Fibroblast of pulmonary artery (primary cell): ENCODE measurements around the gene SRF.
A peak's percentile ranks its signal among the peaks of the same experiment; 100 is the strongest.

Source experiments
- DNase-seq: peaks from one replicate; pipeline ENCODE4 v3.0.0-alpha.2; 2010; ENCODE audit warnings: low read depth
- H3K4me3 ChIP-seq: replicated peaks from 2 replicates; pipeline ENCODE4 v1.5.1; 2011; ENCODE audit warnings: low read depth, mild to moderate bottlenecking, control low read depth, low read length, moderate library complexity
- CTCF ChIP-seq: IDR thresholded peaks from 2 replicates; pipeline ENCODE4 v1.5.1; 2011; ENCODE audit warnings: mild to moderate bottlenecking, control low read depth, low read length, inconsistent platforms; ENCODE audit errors: missing control alignments

The SRF gene

GRCh38 chr6:43203029-43203717, 32.1 kb downstream of the SRF start:
- TF ChIP-seq CTCF: no peak
- no peak overlapping the region for H3K4me3 ChIP-seq
- DNase-seq: no peak

GRCh38 chr6:43203718-43204095, 32.6 kb downstream of the SRF start:
- H3K4me3 ChIP-seq: no peak overlapping the region
- no peak for TF ChIP-seq CTCF
- no peak for DNase-seq

- no peak for TF ChIP-seq CTCF
- no peak for DNase-seq
Measured at GRCh38 chr6:43204271-43205105, 33.4 kb downstream of the SRF start.

GRCh38 chr6:43205849-43206248, 34.8 kb downstream of the SRF start:
- no peak for TF ChIP-seq CTCF

More at GRCh38 chr6:43204271-43205105, 33.4 kb downstream of the SRF start:
- H3K4me3 ChIP-seq: no peak overlapping the region

GRCh38 chr6:43207286-43207685, 36.2 kb downstream of the SRF start:
- no peak for DNase-seq
- H3K4me3 ChIP-seq: no peak overlapping the region
- no peak for TF ChIP-seq CTCF

More at GRCh38 chr6:43205849-43206248, 34.8 kb downstream of the SRF start:
- no peak for DNase-seq
- H3K4me3 ChIP-seq: no peak overlapping the region

GRCh38 chr6:43211955-43212354, 40.9 kb downstream of the SRF start:
- H3K4me3 ChIP-seq: no peak overlapping the region
- peak; percentile 7 for TF ChIP-seq CTCF
- no peak for DNase-seq

- no peak overlapping the region for H3K4me3 ChIP-seq
- no peak for DNase-seq
- no peak for TF ChIP-seq CTCF
Measured at GRCh38 chr6:43213431-43213830, 42.4 kb downstream of the SRF start.
